Gastrocnemius medialis (tissue), 4 donors: ENCODE results near the gene ZNF296.

Experiments
- CTCF ChIP-seq, 5 experiments: fragments of 450-650 bp in 3 of 5; fragments of 200-600 bp in 2 of 5; sonication (generic) in 2 of 5; IDR thresholded peaks in 4 of 5; conservative IDR thresholded peaks in 1 of 5; 1 replicate in 4 of 5; 2 replicates in 1 of 5; pipeline ENCODE4 v1.5.1; 2016 to 2019; ENCODE audit warnings: antibody characterized with exemption in 5 of 5, mild to moderate bottlenecking in 3 of 5, moderate library complexity in 3 of 5
- POLR2A ChIP-seq, 2 donors: fragments of 450-650 bp; IDR thresholded peaks; one replicate each; pipeline ENCODE4 v1.6.1; 2017; ENCODE audit warnings: antibody characterized with exemption in 2 of 2, mild to moderate bottlenecking in 2 of 2, moderate library complexity in 2 of 2

- no peak for TF ChIP-seq CTCF (IDR thresholded peaks at IDR 0.05 in 4 of 5, conservative IDR thresholded peaks at IDR 0.05 in 1 of 5)
- no peak for TF ChIP-seq POLR2A (IDR thresholded peaks at IDR 0.05)
These were observed 12.2 kb downstream of the ZNF296 start for GRCh38 chr19:45063851-45064801.
